K562 (cell line): Measurements from ENCODE around the gene CLEC3B. TPM values are rescaled to one million over a fixed set of nuclear protein-coding genes. Genes with fewer than 3 reads are reported as not detected.

Experiments
- E4F1 ChIP-seq: fragments of 250-450 bp; sonication (Bioruptor Pico); IDR thresholded peaks from 2 replicates; pipeline ENCODE4 v1.5.0; 2021; ENCODE audit warnings: mild to moderate bottlenecking, borderline replicate concordance
- GTF2E2 ChIP-seq: fragments of 200-800 bp; sonication (Bioruptor generic); IDR thresholded peaks from 2 replicates; pipeline ENCODE4 v1.6.1; 2016; ENCODE audit warnings: missing genetic modification characterization, missing compliant biosample characterization
- GTF3C2 ChIP-seq: IDR thresholded peaks from 3 replicates; pipeline ENCODE4 v1.6.1; 2011; ENCODE audit warnings: borderline replicate concordance, mild to moderate bottlenecking, moderate library complexity; ENCODE audit not compliant: insufficient read length; ENCODE audit errors: extremely low read depth
- HNRNPLL ChIP-seq: fragments of 200-400 bp; formaldehyde crosslinking; IDR thresholded peaks from 2 replicates; pipeline ENCODE4 v1.6.1; 2017; ENCODE audit warnings: low read length, low read depth, mild to moderate bottlenecking; ENCODE audit not compliant: poor library complexity, severe bottlenecking
- LCOR ChIP-seq: sonication (generic); formaldehyde crosslinking; IDR thresholded peaks from 2 replicates; pipeline ENCODE4 v1.8.0; 2022; ENCODE audit warnings: mild to moderate bottlenecking, missing genetic modification reagents
- MEIS2 ChIP-seq: fragments of 450-650 bp; IDR thresholded peaks from 2 replicates; pipeline ENCODE4 v1.6.1; 2014; ENCODE audit warnings: mild to moderate bottlenecking; ENCODE audit not compliant: partially characterized antibody
- NFE2 ChIP-seq: IDR thresholded peaks from 2 replicates; pipeline ENCODE4 v1.6.1; 2014; ENCODE audit warnings: antibody characterized with exemption, low read depth
- RHOXF2B ChIP-seq: fragments of 250-450 bp; sonication (Bioruptor Pico); conservative IDR thresholded peaks from 2 replicates; pipeline ENCODE4 v1.5.1; 2021
- SAP30 ChIP-seq: fragments of 200-600 bp; sonication (generic); IDR thresholded peaks from 2 replicates; pipeline ENCODE4 v1.6.1; 2012; ENCODE audit warnings: borderline replicate concordance, low read depth, mild to moderate bottlenecking, moderate library complexity, low read length, control low read depth, inconsistent platforms; ENCODE audit not compliant: insufficient read depth, poor library complexity, severe bottlenecking
- SMAD1 ChIP-seq: fragments of 150-350 bp; IDR thresholded peaks from 2 replicates; pipeline ENCODE4 v1.6.1; 2014; ENCODE audit warnings: low read length, low read depth; ENCODE audit not compliant: partially characterized antibody
- STAG1 ChIP-seq: sonication (generic); formaldehyde crosslinking; IDR thresholded peaks from 2 replicates; pipeline ENCODE4 v1.5.0; 2020; ENCODE audit warnings: missing genetic modification reagents, borderline replicate concordance
- WHSC1 ChIP-seq: IDR thresholded peaks from one replicate; pipeline ENCODE4 v1.6.1; 2012; ENCODE audit warnings: low read length, control low read depth, inconsistent platforms
- ZNF121 ChIP-seq: sonication (generic); formaldehyde crosslinking; conservative IDR thresholded peaks from 2 replicates; pipeline ENCODE4 v1.8.0; 2022; ENCODE audit warnings: missing genetic modification reagents
- ZNF253 ChIP-seq: fragments of 250-450 bp; sonication (Bioruptor Pico); conservative IDR thresholded peaks from 2 replicates; pipeline ENCODE4 v1.6.1; 2021; ENCODE audit warnings: mild to moderate bottlenecking
- ZNF354B ChIP-seq: fragments of 250-450 bp; sonication (Bioruptor Pico); IDR thresholded peaks from 2 replicates; pipeline ENCODE4 v1.4.0; 2020
- polyA plus RNA-seq, 8 experiments: library from polyadenylated mRNA; depleted of rRNA in 4 of 8; stranded (reverse) in 5 of 8; unstranded in 3 of 8; fragments of >200 nt; fragmentation: Nextera tagmentation in 2 of 8; fragmentation: Illumina TruSeq in 1 of 8; extraction: Ambion mirVana in 2 of 8; extraction: Trizol in 1 of 8; gene quantifications; 2 replicates each; pipeline versions ENCODE4 v1.2.1 to v1.2.3, GENCODE V29; 2011 to 2014; ENCODE audit warnings: inconsistent platforms in 1 of 8, missing spikeins in 1 of 8
- total RNA-seq, 7 experiments: library from RNA; depleted of rRNA in 6 of 7; stranded (reverse); fragments of >200 nt in 6 of 7; fragmentation: Illumina TruSeq in 2 of 7; extraction: Trizol in 2 of 7; gene quantifications; 2 replicates each; pipeline versions ENCODE4 v1.2.1 to v1.2.3, GENCODE V29; 2011 to 2021; ENCODE audit warnings: low replicate concordance in 1 of 7

Gene CLEC3B
- total and polyA plus RNA-seq, 9 of the 15 experiments (the other 6 are each of a cell fraction or from before 2014, with no cell fraction given), result not detected

DNA sequence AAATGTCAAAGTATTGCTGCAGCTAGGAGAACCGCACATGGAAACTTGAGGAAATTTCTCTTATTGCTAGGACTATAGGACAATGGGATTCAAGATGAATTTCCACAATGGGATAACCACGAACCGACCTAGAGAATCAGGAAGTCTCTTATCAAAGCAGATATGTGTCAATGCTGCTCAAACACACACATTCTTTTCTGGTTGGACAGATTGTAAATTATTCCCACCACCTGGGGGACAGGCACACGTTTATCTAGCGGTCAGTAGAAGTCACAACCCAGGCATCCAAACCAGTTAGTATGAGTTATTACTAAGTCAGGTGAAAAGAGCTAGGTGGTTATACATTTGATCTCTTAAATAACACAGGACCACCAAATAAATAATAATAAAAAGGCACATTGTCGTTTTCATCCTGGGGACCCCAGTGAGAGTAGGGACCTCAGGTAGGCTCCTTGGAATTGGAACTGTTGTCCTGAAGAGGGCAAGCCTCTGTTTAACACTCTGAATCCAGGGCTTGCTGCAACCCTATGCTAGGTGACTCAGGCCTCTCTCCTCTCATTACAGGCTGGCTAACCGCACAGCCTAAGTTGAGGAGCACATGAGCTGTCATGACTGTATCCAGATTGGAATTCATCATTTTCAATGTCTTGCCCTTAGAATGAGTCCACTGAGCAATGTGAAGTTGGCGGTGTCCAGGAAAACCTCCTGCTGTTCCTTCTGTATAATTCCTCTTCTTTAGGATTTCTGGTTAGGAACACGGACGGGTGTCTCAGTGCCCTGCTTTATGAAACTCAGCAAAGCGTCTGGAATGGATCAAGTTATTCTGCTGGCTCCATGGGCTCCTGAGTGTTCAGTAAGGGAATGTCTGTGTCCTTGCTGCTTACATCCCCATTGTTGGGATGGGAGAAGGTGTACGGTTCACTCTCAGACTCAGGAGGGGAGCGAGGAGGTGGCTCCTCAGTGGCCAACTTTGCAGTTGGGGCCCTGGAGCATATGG lies 59.0 kb downstream of the CLEC3B start (continued):
- TF ChIP-seq E4F1 (no peak), ZNF121 (CRISPR knock-in tag) (no peak), GTF3C2 (no peak), SAP30 (no peak), HNRNPLL (no peak), RHOXF2B (CRISPR knock-in tag) (no peak), NFE2 (no peak), MEIS2 (peak; percentile 95), LCOR (CRISPR knock-in tag) (no peak; the same call in 1 of the 2 replicates), ZNF253 (no peak), GTF2E2 (tag) (peak; percentile 39; the same call in 1 of the 2 replicates), WHSC1 (no peak), ZNF354B (CRISPR knock-in tag) (no peak), SMAD1 (no peak), STAG1 (no peak)
